Neural progenitor cell (in vitro differentiated cells): Measurements from ENCODE around the gene MMP20. TPM values are rescaled to one million over a fixed set of nuclear protein-coding genes. Genes with fewer than 3 reads are reported as not detected.
"Not testable (repeated sequence)": the region's sequence is repeated elsewhere in the genome, so short reads cannot be mapped to it uniquely, and the experiment has no call there.

Experiments used
- DNase-seq: peaks from one replicate; pipeline ENCODE4 v3.0.0-alpha.2; 2016; ENCODE audit warnings: low spot score
- H2AFZ ChIP-seq: fragments of 200-600 bp; sonication (generic); replicated peaks from 2 replicates; pipeline ENCODE4 v1.6.1; 2016; ENCODE audit warnings: antibody characterized with exemption
- H3F3A ChIP-seq: fragments of 200-600 bp; sonication (generic); 2 replicates; pipeline ENCODE4 v1.6.1; 2016; ENCODE audit warnings: antibody characterized with exemption, low read depth
- H3K27ac ChIP-seq: fragments of 200-600 bp; sonication (generic); 2 replicates; pipeline ENCODE4 v1.5.1; 2016; ENCODE audit warnings: mild to moderate bottlenecking
- H3K27me3 ChIP-seq: fragments of 200-600 bp; sonication (generic); 2 replicates; pipeline ENCODE4 v1.6.1; 2016; ENCODE audit warnings: mild to moderate bottlenecking, moderate library complexity
- H3K36me3 ChIP-seq: fragments of 200-600 bp; sonication (generic); 2 replicates; pipeline ENCODE4 v1.5.1; 2016
- H3K4me1 ChIP-seq: fragments of 200-600 bp; sonication (generic); 2 replicates; pipeline ENCODE4 v1.6.1; 2016; ENCODE audit warnings: mixed run types
- H3K4me2 ChIP-seq: fragments of 200-600 bp; sonication (generic); 2 replicates; pipeline ENCODE4 v1.6.1; 2016
- H3K4me3 ChIP-seq: fragments of 200-600 bp; sonication (generic); 2 replicates; pipeline ENCODE4 v1.5.1; 2016
- H3K79me2 ChIP-seq: fragments of 200-600 bp; sonication (generic); 2 replicates; pipeline ENCODE4 v1.6.1; 2016; ENCODE audit warnings: low read depth
- H3K9ac ChIP-seq: fragments of 200-600 bp; sonication (generic); 2 replicates; pipeline ENCODE4 v1.6.1; 2016
- H3K9me3 ChIP-seq: fragments of 200-600 bp; sonication (generic); 2 replicates; pipeline ENCODE4 v1.5.1; 2016; ENCODE audit warnings: low read depth
- H4K20me1 ChIP-seq: fragments of 200-600 bp; sonication (generic); 2 replicates; pipeline ENCODE4 v1.6.1; 2016; ENCODE audit warnings: low read depth
- H3K27ac Mint-ChIP-seq: 3 replicates; pipeline ENCODE4 v1.8.0; 2021; ENCODE audit warnings: mixed read lengths
- H3K27me3 Mint-ChIP-seq: 2 replicates; pipeline ENCODE4 v1.8.0; 2022; ENCODE audit warnings: low read depth, mild to moderate bottlenecking, inconsistent platforms, moderate library complexity, mixed read lengths; ENCODE audit not compliant: insufficient read depth
- H3K36me3 Mint-ChIP-seq: 3 replicates; pipeline ENCODE4 v1.8.0; 2021; ENCODE audit warnings: mixed read lengths
- H3K4me1 Mint-ChIP-seq: 3 replicates; pipeline ENCODE4 v1.8.0; 2021; ENCODE audit warnings: mixed read lengths
- H3K4me3 Mint-ChIP-seq: 3 replicates; pipeline ENCODE4 v1.8.0; 2021; ENCODE audit warnings: mild to moderate bottlenecking, moderate library complexity, mixed read lengths
- H3K9me3 Mint-ChIP-seq: 3 replicates; pipeline ENCODE4 v1.8.0; 2020; ENCODE audit warnings: mixed read lengths
- EZH2 ChIP-seq: fragments of 200-600 bp; sonication (generic); IDR thresholded peaks from 2 replicates; pipeline ENCODE4 v1.6.1; 2017; ENCODE audit warnings: antibody characterized with exemption, mild to moderate bottlenecking, moderate library complexity
- EZH2phosphoT487 ChIP-seq: fragments of 200-600 bp; sonication (generic); IDR thresholded peaks from 2 replicates; pipeline ENCODE4 v1.6.1; 2017; ENCODE audit warnings: antibody characterized with exemption
- total RNA-seq: library from RNA; depleted of rRNA; stranded (reverse); fragments of >200 nt; gene quantifications from 2 replicates; pipeline ENCODE4 v1.2.3, GENCODE V29; 2015; ENCODE audit warnings: low replicate concordance
- TF ChIP-seq, protein P1 (sequence below): fragments of 200-600 bp; sonication (generic); IDR thresholded peaks from 2 replicates; pipeline ENCODE4 v1.5.1; 2017; ENCODE audit warnings: antibody characterized with exemption, mild to moderate bottlenecking

Gene MMP20
- total RNA-seq, 1 donor from 2014 or later: not detected

- no peaks in the 10 kb centered on the region for H3K4me1 Mint-ChIP-seq
- Histone ChIP-seq H2AFZ (no peak overlapping the region), H3K4me3 (no peak overlapping the region), H4K20me1 (no peaks in the 10 kb centered on the region), H3K4me2 (no peak overlapping the region), H3K36me3 (no peaks in the 10 kb centered on the region), H3K27me3 (no peaks in the 10 kb centered on the region), H3K4me1 (no peaks in the 10 kb centered on the region), H3K79me2 (no peaks in the 10 kb centered on the region), H3K9ac (no peak overlapping the region), H3F3A (no peaks in the 10 kb centered on the region), H3K9me3 (no peaks in the 10 kb centered on the region), H3K27ac (no peak overlapping the region)
- DNase-seq: no peak
- H3K27ac Mint-ChIP-seq: no peak overlapping the region
- no peak overlapping the region for H3K4me3 Mint-ChIP-seq
- no peaks in the 10 kb centered on the region for H3K27me3 Mint-ChIP-seq
- no peak for TF ChIP-seq EZH2
- no peak for TF ChIP-seq EZH2phosphoT487
- TF ChIP-seq, protein P1, sequence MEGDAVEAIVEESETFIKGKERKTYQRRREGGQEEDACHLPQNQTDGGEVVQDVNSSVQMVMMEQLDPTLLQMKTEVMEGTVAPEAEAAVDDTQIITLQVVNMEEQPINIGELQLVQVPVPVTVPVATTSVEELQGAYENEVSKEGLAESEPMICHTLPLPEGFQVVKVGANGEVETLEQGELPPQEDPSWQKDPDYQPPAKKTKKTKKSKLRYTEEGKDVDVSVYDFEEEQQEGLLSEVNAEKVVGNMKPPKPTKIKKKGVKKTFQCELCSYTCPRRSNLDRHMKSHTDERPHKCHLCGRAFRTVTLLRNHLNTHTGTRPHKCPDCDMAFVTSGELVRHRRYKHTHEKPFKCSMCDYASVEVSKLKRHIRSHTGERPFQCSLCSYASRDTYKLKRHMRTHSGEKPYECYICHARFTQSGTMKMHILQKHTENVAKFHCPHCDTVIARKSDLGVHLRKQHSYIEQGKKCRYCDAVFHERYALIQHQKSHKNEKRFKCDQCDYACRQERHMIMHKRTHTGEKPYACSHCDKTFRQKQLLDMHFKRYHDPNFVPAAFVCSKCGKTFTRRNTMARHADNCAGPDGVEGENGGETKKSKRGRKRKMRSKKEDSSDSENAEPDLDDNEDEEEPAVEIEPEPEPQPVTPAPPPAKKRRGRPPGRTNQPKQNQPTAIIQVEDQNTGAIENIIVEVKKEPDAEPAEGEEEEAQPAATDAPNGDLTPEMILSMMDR: no peak
- H3K36me3 Mint-ChIP-seq: no peaks in the 10 kb centered on the region
- H3K9me3 Mint-ChIP-seq: no peaks in the 10 kb centered on the region
These were observed 5.7 kb upstream of the MMP20 start for GRCh38 chr11:102630598-102631448.

GRCh38 chr11:102629908-102630307 is 4.8 kb upstream of the MMP20 start:
- not testable (repeated sequence) for H3F3A ChIP-seq, H3K36me3 Mint-ChIP-seq, H3K4me1 Mint-ChIP-seq, H3K27me3 Mint-ChIP-seq, DNase-seq, H4K20me1 ChIP-seq, H2AFZ ChIP-seq, H3K27ac ChIP-seq, H3K27ac Mint-ChIP-seq, H3K4me1 ChIP-seq, H3K4me3 Mint-ChIP-seq, H3K9me3 ChIP-seq, H3K9ac ChIP-seq, H3K79me2 ChIP-seq, H3K36me3 ChIP-seq, H3K4me3 ChIP-seq, H3K9me3 Mint-ChIP-seq, H3K4me2 ChIP-seq, H3K27me3 ChIP-seq

DNA sequence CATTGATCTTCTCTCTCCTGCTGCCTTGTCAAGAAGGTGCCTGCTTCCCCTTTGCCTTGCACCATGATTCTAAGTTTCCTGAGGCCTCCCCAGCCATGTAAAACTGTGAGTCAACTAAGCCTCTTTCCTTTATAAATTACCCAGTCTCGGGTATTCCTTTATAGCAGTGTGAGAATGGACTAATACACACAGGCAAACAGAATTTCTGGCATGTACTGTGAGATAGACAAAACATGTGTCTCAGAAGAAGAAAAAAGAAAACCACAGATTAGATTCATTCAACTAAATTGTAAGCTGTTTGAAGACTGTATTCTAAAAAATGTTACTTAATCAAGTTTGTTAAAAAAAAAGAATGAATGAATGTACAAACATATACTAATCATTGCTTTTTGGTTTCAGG is 1.5 kb upstream of the MMP20 start:
- Mint-ChIP-seq H3K27me3 (no peaks in the 10 kb centered on the region), H3K4me3 (no peak overlapping the region), H3K9me3 (no peaks in the 10 kb centered on the region), H3K4me1 (no peaks in the 10 kb centered on the region), H3K27ac (no peak overlapping the region), H3K36me3 (no peaks in the 10 kb centered on the region)
- H3K4me3 ChIP-seq: no peak overlapping the region
- no peak overlapping the region for H3K27ac ChIP-seq
- no peaks in the 10 kb centered on the region for H3K36me3 ChIP-seq
- no peak overlapping the region for H3K9ac ChIP-seq
- no peaks in the 10 kb centered on the region for H3K9me3 ChIP-seq
- H4K20me1 ChIP-seq: no peaks in the 10 kb centered on the region
- no peak for DNase-seq
- no peaks in the 10 kb centered on the region for H3K79me2 ChIP-seq
- H3K27me3 ChIP-seq: no peaks in the 10 kb centered on the region
- no peaks in the 10 kb centered on the region for H3K4me1 ChIP-seq
- H2AFZ ChIP-seq: no peak overlapping the region
- TF ChIP-seq, protein P1: no peak
- TF ChIP-seq EZH2phosphoT487 (no peak), EZH2 (no peak)
- no peak overlapping the region for H3K4me2 ChIP-seq
- no peaks in the 10 kb centered on the region for H3F3A ChIP-seq

DNA sequence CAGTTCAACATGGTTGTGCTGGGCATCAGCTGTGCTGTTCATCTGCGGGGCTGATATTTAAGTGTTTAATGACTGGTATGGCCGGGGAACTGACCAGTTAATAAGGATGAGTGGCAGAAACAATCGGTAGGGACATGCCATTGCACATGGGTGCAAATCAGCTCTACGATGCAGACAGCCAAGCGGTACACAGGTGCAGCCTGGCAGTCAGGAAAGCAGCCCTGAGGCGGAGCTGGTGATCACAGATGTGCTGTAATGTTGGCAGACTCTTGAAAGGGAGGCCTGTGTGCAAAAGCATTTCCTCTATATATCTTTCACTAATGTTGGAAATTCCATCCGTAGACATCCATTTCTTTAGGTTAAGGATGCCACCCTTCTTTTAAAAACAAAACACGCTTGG is 1.1 kb downstream of the MMP20 start:
- Histone ChIP-seq H4K20me1 (no peaks in the 10 kb centered on the region), H3K9me3 (no peaks in the 10 kb centered on the region), H3F3A (no peaks in the 10 kb centered on the region), H3K4me2 (no peak overlapping the region), H3K27ac (no peak overlapping the region), H3K79me2 (no peaks in the 10 kb centered on the region), H3K4me1 (no peaks in the 10 kb centered on the region), H3K9ac (no peak overlapping the region), H3K36me3 (no peaks in the 10 kb centered on the region), H3K4me3 (no peak overlapping the region), H3K27me3 (no peaks in the 10 kb centered on the region), H2AFZ (no peak overlapping the region)
- DNase-seq: no peak
- Mint-ChIP-seq H3K4me3 (no peak overlapping the region), H3K27me3 (peaks cover 2% of the 10 kb centered on the region), H3K4me1 (no peaks in the 10 kb centered on the region), H3K36me3 (no peaks in the 10 kb centered on the region), H3K9me3 (no peaks in the 10 kb centered on the region), H3K27ac (no peak overlapping the region)
- TF ChIP-seq EZH2 (no peak), EZH2phosphoT487 (no peak)
- TF ChIP-seq, protein P1: no peak
